Smooth muscle cell (in vitro differentiated cells): Measurements from ENCODE around the gene ASTN1. TPM values are rescaled to one million over a fixed set of nuclear protein-coding genes. Genes with fewer than 3 reads are reported as not detected.

Experiments used
- DNase-seq: peaks from one replicate; lab custom pipeline; 2025; ENCODE audit not compliant: unreplicated experiment; lab: John Stamatoyannopoulos, UW
- H2AFZ ChIP-seq: fragments of 200-600 bp; sonication (generic); 2 replicates; pipeline ENCODE4 v1.6.0; 2016; ENCODE audit warnings: antibody characterized with exemption, low read depth, mild to moderate bottlenecking
- H3F3A ChIP-seq: fragments of 200-600 bp; sonication (generic); 2 replicates; pipeline ENCODE4 v1.6.0; 2017; ENCODE audit warnings: antibody characterized with exemption, low read depth
- H3K27ac ChIP-seq: fragments of 200-600 bp; sonication (generic); 2 replicates; pipeline ENCODE4 v1.5.1; 2016; ENCODE audit warnings: low read depth, mild to moderate bottlenecking
- H3K27me3 ChIP-seq: fragments of 200-600 bp; sonication (generic); 2 replicates; pipeline ENCODE4 v1.6.1; 2016; ENCODE audit warnings: low read depth, mild to moderate bottlenecking
- H3K36me3 ChIP-seq: fragments of 200-600 bp; sonication (generic); 2 replicates; pipeline ENCODE4 v1.5.1; 2016; ENCODE audit warnings: low read depth
- H3K4me1 ChIP-seq: fragments of 200-600 bp; sonication (generic); 2 replicates; pipeline ENCODE4 v1.5.1; 2016; ENCODE audit warnings: low read depth
- H3K4me2 ChIP-seq: fragments of 200-600 bp; sonication (generic); 2 replicates; pipeline ENCODE4 v1.6.0; 2016; ENCODE audit warnings: mild to moderate bottlenecking
- H3K4me3 ChIP-seq: fragments of 200-600 bp; sonication (generic); 2 replicates; pipeline ENCODE4 v1.5.1; 2016; ENCODE audit warnings: mild to moderate bottlenecking
- H3K79me2 ChIP-seq: fragments of 200-600 bp; sonication (generic); 2 replicates; pipeline ENCODE4 v1.6.0; 2016; ENCODE audit warnings: low read depth, mild to moderate bottlenecking
- H3K9ac ChIP-seq: fragments of 200-600 bp; sonication (generic); 2 replicates; pipeline ENCODE4 v1.6.0; 2016; ENCODE audit warnings: low read depth
- H3K9me3 ChIP-seq: fragments of 200-600 bp; sonication (generic); replicated peaks from 2 replicates; pipeline ENCODE4 v1.5.1; 2016; ENCODE audit warnings: low read depth
- H4K20me1 ChIP-seq: fragments of 200-600 bp; sonication (generic); 2 replicates; pipeline ENCODE4 v1.6.0; 2016; ENCODE audit warnings: low read depth
- CTCF ChIP-seq: fragments of 200-600 bp; sonication (generic); IDR thresholded peaks from 2 replicates; pipeline ENCODE4 v1.5.1; 2017; ENCODE audit warnings: borderline replicate concordance, mild to moderate bottlenecking, antibody characterized with exemption; ENCODE audit not compliant: insufficient read depth, poor library complexity, severe bottlenecking
- WGBS: methylation state at CpG from one replicate; pipeline ENCODE4 v1.1.7; 2016; ENCODE audit warnings: low lambda C conversion rate; 5-methylcytosine and 5-hydroxymethylcytosine counted together
- polyA plus RNA-seq: library from polyadenylated mRNA; unstranded; fragments of >200 nt; fragmentation: Nextera tagmentation; extraction: Ambion mirVana; gene quantifications from 2 replicates; pipeline ENCODE4 v1.2.1, GENCODE V29; 2016
- total RNA-seq: library from RNA; depleted of rRNA; stranded (reverse); fragments of >200 nt; gene quantifications from 2 replicates; pipeline ENCODE4 v1.2.3, GENCODE V29; 2014

The ASTN1 gene
- total and polyA plus RNA-seq, 2 experiments from 2014 or later: 0.04 TPM; not detected in 1

GRCh38 chr1:176987016-176987415 is 177.5 kb downstream of the ASTN1 start:
- no peak for DNase-seq

GRCh38 chr1:176983731-176984130 is 180.8 kb downstream of the ASTN1 start:
- Histone ChIP-seq H3K36me3 (no peaks in the 10 kb centered on the region), H3K27ac (no peak overlapping the region), H3F3A (no peaks in the 10 kb centered on the region), H3K4me3 (no peak overlapping the region), H3K4me2 (no peak overlapping the region), H4K20me1 (no peaks in the 10 kb centered on the region), H2AFZ (no peak overlapping the region), H3K79me2 (no peaks in the 10 kb centered on the region), H3K4me1 (no peaks in the 10 kb centered on the region), H3K27me3 (peaks cover 16% of the 10 kb centered on the region), H3K9me3 (no peaks in the 10 kb centered on the region), H3K9ac (no peak overlapping the region)
- 89% methylated on average over 5 of the region's 5 CpGs for WGBS
- no peak for DNase-seq
- TF ChIP-seq CTCF: no peak

More at GRCh38 chr1:176987016-176987415, 177.5 kb downstream of the ASTN1 start:
- peaks cover 25% of the 10 kb centered on the region for H3K27me3 ChIP-seq
- no peak overlapping the region for H2AFZ ChIP-seq
- H3K4me3 ChIP-seq: no peak overlapping the region
- no peak for TF ChIP-seq CTCF
- no peaks in the 10 kb centered on the region for H3F3A ChIP-seq
- peaks cover 11% of the 10 kb centered on the region for H3K4me1 ChIP-seq
- H3K9ac ChIP-seq: no peak overlapping the region
- no peak overlapping the region for H3K27ac ChIP-seq
- no peak overlapping the region for H3K4me2 ChIP-seq
- H3K36me3 ChIP-seq: no peaks in the 10 kb centered on the region
- H3K79me2 ChIP-seq: no peaks in the 10 kb centered on the region
- H4K20me1 ChIP-seq: no peaks in the 10 kb centered on the region
- H3K9me3 ChIP-seq: no peaks in the 10 kb centered on the region

- no peaks in the 10 kb centered on the region for H4K20me1 ChIP-seq
- TF ChIP-seq CTCF: no peak
These were observed 187.7 kb downstream of the ASTN1 start for GRCh38 chr1:176976771-176977170.

GRCh38 chr1:176976225-176976624 is 188.3 kb downstream of the ASTN1 start:
- H3K4me3 ChIP-seq: no peak overlapping the region
- no peaks in the 10 kb centered on the region for H3K36me3 ChIP-seq
- H3K27me3 ChIP-seq: peaks cover 5% of the 10 kb centered on the region
- no peak for DNase-seq
- H3K9ac ChIP-seq: no peak overlapping the region
- no peak overlapping the region for H3K27ac ChIP-seq
- H4K20me1 ChIP-seq: no peaks in the 10 kb centered on the region
- no peaks in the 10 kb centered on the region for H3K9me3 ChIP-seq
- no peak for TF ChIP-seq CTCF
- H3K4me1 ChIP-seq: no peaks in the 10 kb centered on the region
- no peak overlapping the region for H3K4me2 ChIP-seq
- H2AFZ ChIP-seq: no peak overlapping the region
- no peaks in the 10 kb centered on the region for H3K79me2 ChIP-seq
- WGBS: 62% methylated on average over 4 of the region's 4 CpGs
- H3F3A ChIP-seq: no peaks in the 10 kb centered on the region

More at GRCh38 chr1:176976771-176977170, 187.7 kb downstream of the ASTN1 start:
- no peak overlapping the region for H3K27ac ChIP-seq
- no peaks in the 10 kb centered on the region for H3F3A ChIP-seq
- no peaks in the 10 kb centered on the region for H3K79me2 ChIP-seq
- H2AFZ ChIP-seq: no peak overlapping the region
- no peak overlapping the region for H3K4me2 ChIP-seq
- H3K4me1 ChIP-seq: no peaks in the 10 kb centered on the region
- 89% methylated on average over 7 of the region's 7 CpGs for WGBS
- H3K4me3 ChIP-seq: no peak overlapping the region
- H3K27me3 ChIP-seq: peaks cover 5% of the 10 kb centered on the region
- H3K9me3 ChIP-seq: no peaks in the 10 kb centered on the region
- no peaks in the 10 kb centered on the region for H3K36me3 ChIP-seq
- no peak for DNase-seq
- no peak overlapping the region for H3K9ac ChIP-seq
